Epithelial cell of proximal tubule (primary cell): ENCODE measurements around the gene FAM177A1. TPM values are rescaled to one million over a fixed set of nuclear protein-coding genes. Genes with fewer than 3 reads are reported as not detected.
A peak's percentile ranks its signal among the peaks of the same experiment; 100 is the strongest.
"Not testable (repeated sequence)": the region's sequence is repeated elsewhere in the genome, so short reads cannot be mapped to it uniquely, and the experiment has no call there.

Experiments used
- DNase-seq: peaks from one replicate; pipeline ENCODE4 v3.0.0-alpha.2; 2011; ENCODE audit warnings: low read depth
- H3K4me3 ChIP-seq: 2 replicates; pipeline ENCODE4 v1.5.1; 2011; ENCODE audit warnings: low read depth, mild to moderate bottlenecking, low read length
- CTCF ChIP-seq: conservative IDR thresholded peaks from 2 replicates; pipeline ENCODE4 v1.5.1; 2012; ENCODE audit warnings: low read depth, mild to moderate bottlenecking, low read length
- total RNA-seq: library from RNA; depleted of rRNA; stranded (reverse); fragments of >200 nt; gene quantifications from 2 replicates; pipeline ENCODE4 v1.2.3, GENCODE V29; 2015

FAM177A1 gene
- total RNA-seq, 1 donor from 2014 or later, result 35.9 TPM

GRCh38 chr14:35045798-35046047, 349 bp upstream of the FAM177A1 start:
- DNase-seq, result no peak
- H3K4me3 ChIP-seq, result peak overlapping the region; percentile 99
- TF ChIP-seq CTCF, result no peak

DNA sequence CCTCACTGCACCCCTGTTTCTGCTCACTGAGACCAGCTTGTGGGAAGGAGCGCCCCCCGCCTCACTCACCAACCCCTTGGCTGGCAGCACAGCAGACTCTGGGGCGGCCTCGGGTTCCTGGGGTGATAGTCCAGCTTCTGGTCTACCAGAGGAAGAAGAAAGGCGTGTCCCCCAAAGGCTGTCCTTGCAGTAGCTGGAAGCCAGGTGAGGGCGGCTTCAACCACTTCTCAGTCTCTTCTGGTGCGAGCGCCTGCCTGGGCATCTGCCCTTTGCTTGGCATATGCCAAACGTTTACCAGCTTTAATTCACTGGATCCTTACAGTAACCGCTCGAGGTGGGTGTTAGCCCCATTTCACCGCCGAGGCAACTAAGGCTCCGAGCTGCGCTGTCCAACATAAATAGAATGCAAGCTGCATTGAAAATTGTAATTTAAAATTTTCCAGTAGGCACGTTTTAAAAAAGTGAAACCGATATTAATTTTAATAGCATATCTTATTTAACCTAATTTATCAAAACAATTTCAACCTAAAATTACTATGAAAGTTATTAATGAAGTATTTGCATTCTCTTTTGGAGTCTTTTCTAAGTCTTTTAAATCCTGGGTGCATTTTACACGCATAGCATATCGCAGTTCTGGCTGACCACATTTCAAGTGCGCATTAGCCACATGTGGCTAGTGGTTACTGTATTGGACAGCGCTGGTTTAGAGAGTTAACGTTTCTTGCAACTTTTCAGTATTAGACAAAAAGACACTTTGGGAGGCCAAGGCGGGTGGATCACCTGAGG, 872 bp downstream of the FAM177A1 start:
- peak overlapping the region; percentile 99 for H3K4me3 ChIP-seq
- DNase-seq, result no peak
- no peak for TF ChIP-seq CTCF

GRCh38 chr14:35047976-35048513, 2.0 kb downstream of the FAM177A1 start:
- H3K4me3 ChIP-seq, result peak overlapping the region; percentile 99

GRCh38 chr14:35050652-35051051, 4.6 kb downstream of the FAM177A1 start:
- no peak for DNase-seq
- TF ChIP-seq CTCF, result no peak
- no peak overlapping the region for H3K4me3 ChIP-seq

More at GRCh38 chr14:35047976-35048513, 2.0 kb downstream of the FAM177A1 start:
- DNase-seq, result no peak
- no peak for TF ChIP-seq CTCF

GRCh38 chr14:35051796-35052195, 5.7 kb downstream of the FAM177A1 start:
- H3K4me3 ChIP-seq, result no peak overlapping the region
- TF ChIP-seq CTCF, result no peak
- DNase-seq, result no peak

DNA sequence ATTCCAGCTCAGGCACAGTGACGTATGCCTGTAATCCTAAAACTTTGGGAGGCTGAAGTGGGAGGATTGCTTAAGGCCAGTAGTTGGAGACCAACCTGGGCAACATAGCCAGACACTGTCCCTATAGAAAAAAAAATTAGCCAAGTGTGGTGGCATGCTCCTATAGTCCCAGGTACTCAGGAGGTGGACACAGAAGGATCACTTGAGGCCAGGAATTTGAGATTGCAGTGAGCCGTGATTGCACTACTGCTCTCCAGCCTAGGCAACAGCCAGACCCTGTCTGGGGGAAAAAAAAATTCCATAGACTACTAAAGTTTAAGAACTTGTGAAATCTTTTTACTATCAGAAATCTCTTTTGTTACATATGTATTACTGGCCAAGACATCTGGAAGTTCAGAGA, 6.6 kb downstream of the FAM177A1 start:
- no peak for DNase-seq
- no peak for TF ChIP-seq CTCF
- no peak overlapping the region for H3K4me3 ChIP-seq

- H3K4me3 ChIP-seq, DNase-seq: not testable (repeated sequence)
These were observed 15.2 kb downstream of the FAM177A1 start for GRCh38 chr14:35061113-35061791.

GRCh38 chr14:35065731-35066130, 19.7 kb downstream of the FAM177A1 start:
- H3K4me3 ChIP-seq, DNase-seq: not testable (repeated sequence)
